ENCODE results near the gene LDLRAD3. TPM values are rescaled to one million over a fixed set of nuclear protein-coding genes. Genes with fewer than 3 reads are reported as not detected.

LDLRAD3 gene
- total RNA-seq, 1 experiment from 2014 or later = 12.1 TPM

DNA sequence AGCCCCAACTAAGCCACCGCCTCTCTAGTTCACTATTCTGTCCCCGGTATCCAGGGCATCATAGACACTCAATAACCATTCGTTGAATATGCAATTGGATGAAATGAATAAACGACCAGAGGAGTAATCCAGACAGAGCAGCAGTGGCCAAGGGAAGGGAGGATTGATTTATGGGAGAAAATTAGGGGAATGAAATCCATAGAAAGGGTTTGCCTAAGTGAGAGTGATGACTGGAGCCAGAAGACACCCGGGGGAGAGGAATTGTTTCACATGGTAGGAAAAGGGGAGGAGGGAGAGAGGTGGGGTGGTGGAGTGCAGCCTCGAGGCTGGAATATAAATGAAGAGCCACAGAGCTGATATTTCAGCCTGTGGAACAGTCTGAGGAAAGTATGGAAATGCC lies 177.2 kb downstream of the LDLRAD3 start:
- Histone ChIP-seq H3T11ph (ENCODE audit: low read length) (no peak overlapping the region), H2BK15ac (ENCODE audit: low read depth, low read length) (no peak overlapping the region), H3K4me1 (ENCODE audit: insufficient read depth, low read length) (no peaks in the 10 kb centered on the region; the same call in 1 of the 2 replicates), H2BK20ac (ENCODE audit: low read depth, low read length, poor library complexity, severe bottlenecking) (no peak overlapping the region), H2AFZ (ENCODE audit: low read length) (no peak overlapping the region), H4K20me1 (ENCODE audit: control insufficient read depth, insufficient read depth, insufficient read length) (no peaks in the 10 kb centered on the region), H3K18ac (ENCODE audit: insufficient read length, low read depth, low read length) (no peak overlapping the region), H3K14ac (ENCODE audit: insufficient read depth, low read length) (no peak overlapping the region), H3K56ac (ENCODE audit: insufficient read length, low read depth, low read length) (no peak overlapping the region), H2BK5ac (ENCODE audit: insufficient read length, low read length) (no peak overlapping the region), H3K79me1 (ENCODE audit: insufficient read depth, low read depth, low read length, poor library complexity, severe bottlenecking) (no peaks in the 10 kb centered on the region), H3K23me2 (ENCODE audit: insufficient read length, low read depth, low read length, poor library complexity, severe bottlenecking) (no peaks in the 10 kb centered on the region), H3K9ac (ENCODE audit: extremely low read depth, insufficient read length, low read length) (no peak overlapping the region), H3K27me3 (ENCODE audit: insufficient read depth, low read length) (no peaks in the 10 kb centered on the region), H4K8ac (replicated peaks; ENCODE audit: insufficient read length, low read depth, low read length) (no peak overlapping the region), H3K79me2 (ENCODE audit: insufficient read depth, low read length) (no peaks in the 10 kb centered on the region), H4K5ac (ENCODE audit: insufficient read length, low read depth, low read length) (no peak overlapping the region), H2BK120ac (ENCODE audit: low read depth, low read length, poor library complexity, severe bottlenecking) (no peak overlapping the region), H4K91ac (ENCODE audit: insufficient read length, low read depth, low read length) (no peak overlapping the region), H3K9me3 (ENCODE audit: control insufficient read depth, low read depth, low read length) (no peaks in the 10 kb centered on the region), H2AK5ac (ENCODE audit: insufficient read length, low read length) (no peak overlapping the region), H3K23ac (ENCODE audit: insufficient read length, low read depth, low read length) (no peak overlapping the region), H2BK12ac (ENCODE audit: insufficient read length, low read depth, low read length) (no peak overlapping the region), H3K27ac (ENCODE audit: insufficient read length, low read depth, low read length) (no peak overlapping the region), H3K4ac (ENCODE audit: low read depth, low read length) (no peak overlapping the region), H3K4me2 (ENCODE audit: insufficient read depth, insufficient read length, low read length) (no peak overlapping the region)
- no peak for DNase-seq
- TF ChIP-seq, protein P1, sequence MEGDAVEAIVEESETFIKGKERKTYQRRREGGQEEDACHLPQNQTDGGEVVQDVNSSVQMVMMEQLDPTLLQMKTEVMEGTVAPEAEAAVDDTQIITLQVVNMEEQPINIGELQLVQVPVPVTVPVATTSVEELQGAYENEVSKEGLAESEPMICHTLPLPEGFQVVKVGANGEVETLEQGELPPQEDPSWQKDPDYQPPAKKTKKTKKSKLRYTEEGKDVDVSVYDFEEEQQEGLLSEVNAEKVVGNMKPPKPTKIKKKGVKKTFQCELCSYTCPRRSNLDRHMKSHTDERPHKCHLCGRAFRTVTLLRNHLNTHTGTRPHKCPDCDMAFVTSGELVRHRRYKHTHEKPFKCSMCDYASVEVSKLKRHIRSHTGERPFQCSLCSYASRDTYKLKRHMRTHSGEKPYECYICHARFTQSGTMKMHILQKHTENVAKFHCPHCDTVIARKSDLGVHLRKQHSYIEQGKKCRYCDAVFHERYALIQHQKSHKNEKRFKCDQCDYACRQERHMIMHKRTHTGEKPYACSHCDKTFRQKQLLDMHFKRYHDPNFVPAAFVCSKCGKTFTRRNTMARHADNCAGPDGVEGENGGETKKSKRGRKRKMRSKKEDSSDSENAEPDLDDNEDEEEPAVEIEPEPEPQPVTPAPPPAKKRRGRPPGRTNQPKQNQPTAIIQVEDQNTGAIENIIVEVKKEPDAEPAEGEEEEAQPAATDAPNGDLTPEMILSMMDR (conservative IDR thresholded peaks at IDR 0.05) = no peak
- no peaks in the 10 kb centered on the region for H3K9me3 Mint-ChIP-seq
- H3K27me3 Mint-ChIP-seq (ENCODE audit: low read depth) = no peaks in the 10 kb centered on the region
- no peak overlapping the region for H3K4me3 Mint-ChIP-seq
- no CpG with 5 or more reads among the region's 6 CpGs for WGBS (ENCODE audit: extremely low coverage, insufficient read length, low lambda C conversion rate)
- peak overlapping the region in 1 of 3 experiments; percentile 19; a peak in 2 of 7 replicates for H3K27ac Mint-ChIP-seq
- peaks cover 0 to 2% (median 0%) of the 10 kb centered on the region in 3 experiments; a peak in 4 of 7 replicates for H3K36me3 Mint-ChIP-seq (ENCODE audit: insufficient read depth in 1 of 3, low read depth in 3 of 3)
- peaks cover 14 to 20% of the 10 kb centered on the region in 2 experiments for H3K4me1 Mint-ChIP-seq
